IMR-90 (cell line): ENCODE data around the gene TMEM41A. TPM values are rescaled to one million over a fixed set of nuclear protein-coding genes. Genes with fewer than 3 reads are reported as not detected.

ENCODE experiments used
- ATAC-seq: fragments of 200-7000 bp; cut with Tn5 transposase; 2 replicates; pipeline ENCODE4 v1.9.1; 2020; ENCODE audit warnings: low read depth, mild to moderate bottlenecking, moderate library complexity
- BruUV-seq: library from RNA; stranded (reverse); fragments of 400-500 nt; replicated peaks from 2 replicates; lab custom pipeline; 2021; lab: Mats Ljungman, UMichigan
- CTCF ChIA-PET: fragments of 300-600 bp; formaldehyde crosslinking; extraction: SDS; loops from one replicate; lab custom pipeline; 2021; ENCODE audit warnings: antibody characterized with exemption; lab: Yijun Ruan, JAX
- POLR2A ChIA-PET: fragments of 300-600 bp; sonication (Branson Sonifier 250); formaldehyde crosslinking; loops from one replicate; lab custom pipeline; 2022; ENCODE audit warnings: antibody characterized with exemption; ENCODE audit not compliant: unreplicated experiment; lab: Charles Lee
- DNase-seq: peaks from one replicate; pipeline ENCODE4 v3.0.0; 2013
- H2AFZ ChIP-seq: replicated peaks from 2 replicates; pipeline ENCODE3; 2013; ENCODE audit warnings: low read length, mild to moderate bottlenecking; ENCODE audit not compliant: poor library complexity
- H2AK5ac ChIP-seq: 2 replicates; pipeline ENCODE4 v1.6.1; 2013; ENCODE audit warnings: low read depth, low read length, inconsistent platforms
- H2AK9ac ChIP-seq: replicated peaks from 2 replicates; pipeline ENCODE3; 2013; ENCODE audit warnings: mild to moderate bottlenecking, low read depth, low read length, moderate library complexity; ENCODE audit not compliant: poor library complexity
- H2BK120ac ChIP-seq: 2 replicates; pipeline ENCODE4 v1.6.1; 2013; ENCODE audit warnings: low read depth, low read length, inconsistent platforms
- H2BK15ac ChIP-seq: 3 replicates; pipeline ENCODE4 v1.6.1; 2013; ENCODE audit warnings: low read depth, low read length, inconsistent platforms
- H2BK20ac ChIP-seq: 2 replicates; pipeline ENCODE4 v1.6.1; 2013; ENCODE audit warnings: low read depth, mild to moderate bottlenecking, inconsistent platforms, low read length, moderate library complexity
- H2BK5ac ChIP-seq: 2 replicates; pipeline ENCODE4 v1.6.1; 2013; ENCODE audit warnings: mild to moderate bottlenecking, low read depth, low read length, inconsistent platforms; ENCODE audit not compliant: poor library complexity, severe bottlenecking
- H3K14ac ChIP-seq: replicated peaks from 2 replicates; pipeline ENCODE4 v1.6.1; 2013; ENCODE audit warnings: low read depth, low read length, inconsistent platforms
- H3K18ac ChIP-seq: 2 replicates; pipeline ENCODE4 v1.6.1; 2013; ENCODE audit warnings: low read depth, low read length, control low read depth
- H3K23ac ChIP-seq: 2 replicates; pipeline ENCODE4 v1.6.1; 2013; ENCODE audit warnings: low read depth, low read length, inconsistent platforms
- H3K27ac ChIP-seq: 2 replicates; pipeline ENCODE4 v1.5.1; 2013; ENCODE audit warnings: mild to moderate bottlenecking, control low read depth, low read length; ENCODE audit not compliant: insufficient read depth
- H3K27me3 ChIP-seq: 2 replicates; pipeline ENCODE4 v1.6.1; 2013; ENCODE audit warnings: low read length; ENCODE audit not compliant: control insufficient read depth, insufficient read depth
- H3K36me3 ChIP-seq: 2 replicates; pipeline ENCODE4 v1.6.1; 2013; ENCODE audit warnings: low read length, mixed read lengths; ENCODE audit not compliant: control insufficient read depth, insufficient read depth
- H3K4ac ChIP-seq: 2 replicates; pipeline ENCODE4 v1.6.1; 2013; ENCODE audit warnings: low read depth, low read length, inconsistent platforms
- H3K4me1 ChIP-seq: 2 replicates; pipeline ENCODE4 v1.6.1; 2013; ENCODE audit warnings: low read length, mixed read lengths; ENCODE audit not compliant: control insufficient read depth, insufficient read depth
- H3K4me2 ChIP-seq: 2 replicates; pipeline ENCODE4 v1.6.1; 2013; ENCODE audit warnings: low read depth, mild to moderate bottlenecking, control low read depth, low read length, moderate library complexity
- H3K4me3 ChIP-seq: 2 replicates; pipeline ENCODE4 v1.5.1; 2013; ENCODE audit warnings: low read depth, mild to moderate bottlenecking, control low read depth, low read length, moderate library complexity; ENCODE audit not compliant: insufficient read depth
- H3K56ac ChIP-seq: 2 replicates; pipeline ENCODE4 v1.6.1; 2013; ENCODE audit warnings: low read length, inconsistent platforms; ENCODE audit not compliant: insufficient read depth; ENCODE audit errors: extremely low read depth
- H3K79me1 ChIP-seq, 2 experiments: 2 replicates each; pipeline ENCODE4 v1.6.1; 2013; ENCODE audit warnings: low read length in 2 of 2, inconsistent platforms in 1 of 2, low read depth in 1 of 2
- H3K9ac ChIP-seq: 2 replicates; pipeline ENCODE4 v1.6.1; 2013; ENCODE audit warnings: low read depth, low read length, control low read depth
- H3K9me1 ChIP-seq: 2 replicates; pipeline ENCODE4 v1.6.1; 2013; ENCODE audit warnings: low read length, inconsistent platforms; ENCODE audit not compliant: insufficient read depth
- H3K9me3 ChIP-seq: 2 replicates; pipeline ENCODE4 v1.6.1; 2013; ENCODE audit warnings: low read length; ENCODE audit not compliant: control insufficient read depth, insufficient read depth
- H4K20me1 ChIP-seq: 2 replicates; pipeline ENCODE4 v1.6.1; 2013; ENCODE audit warnings: low read length, inconsistent platforms; ENCODE audit not compliant: insufficient read depth
- H4K5ac ChIP-seq: 2 replicates; pipeline ENCODE4 v1.6.1; 2013; ENCODE audit warnings: mild to moderate bottlenecking, low read depth, low read length, control low read depth
- H4K8ac ChIP-seq, 2 experiments: 2 replicates each; pipeline ENCODE4 v1.6.1; 2013; ENCODE audit warnings: low read depth in 2 of 2, low read length in 2 of 2, control low read depth in 1 of 2, inconsistent platforms in 1 of 2
- H4K91ac ChIP-seq: 2 replicates; pipeline ENCODE4 v1.6.1; 2013; ENCODE audit warnings: low read depth, low read length, inconsistent platforms; ENCODE audit not compliant: insufficient read depth
- BHLHE40 ChIP-seq: fragments of 150-350 bp; IDR thresholded peaks from 2 replicates; pipeline ENCODE4 v1.6.1; 2016; ENCODE audit warnings: mild to moderate bottlenecking, low read depth, low read length
- CEBPB ChIP-seq: IDR thresholded peaks from 2 replicates; pipeline ENCODE4 v1.6.1; 2012; ENCODE audit warnings: low read depth, low read length, improper control_type of control experiment
- ELK1 ChIP-seq: fragments of 150-350 bp; IDR thresholded peaks from 2 replicates; pipeline ENCODE4 v1.6.1; 2016; ENCODE audit warnings: low read depth, mild to moderate bottlenecking, low read length, moderate library complexity, borderline replicate concordance
- MXI1 ChIP-seq: IDR thresholded peaks from 2 replicates; pipeline ENCODE4 v1.6.1; 2012; ENCODE audit warnings: low read depth, mild to moderate bottlenecking, low read length, moderate library complexity, borderline replicate concordance
- NFE2L2 ChIP-seq: fragments of 150-350 bp; IDR thresholded peaks from 2 replicates; pipeline ENCODE4 v1.6.1; 2016; ENCODE audit warnings: low read depth, mild to moderate bottlenecking, low read length
- POLR2A ChIP-seq: IDR thresholded peaks from 2 replicates; pipeline ENCODE4 v1.6.1; 2012; ENCODE audit warnings: mild to moderate bottlenecking, low read depth, low read length
- RAD21 ChIP-seq: IDR thresholded peaks from 2 replicates; pipeline ENCODE4 v1.6.1; 2012; ENCODE audit warnings: low read length, improper control_type of control experiment
- RCOR1 ChIP-seq: IDR thresholded peaks from 2 replicates; pipeline ENCODE4 v1.6.1; 2012; ENCODE audit warnings: mild to moderate bottlenecking, low read length, improper control_type of control experiment; ENCODE audit not compliant: insufficient replicate concordance
- SMC3 ChIP-seq: fragments of 150-350 bp; IDR thresholded peaks from 2 replicates; pipeline ENCODE4 v1.6.1; 2016; ENCODE audit warnings: low read depth, mild to moderate bottlenecking, antibody characterized with exemption, low read length, moderate library complexity
- USF2 ChIP-seq: fragments of 150-350 bp; IDR thresholded peaks from 2 replicates; pipeline ENCODE4 v1.6.1; 2017; ENCODE audit warnings: mild to moderate bottlenecking, antibody characterized with exemption, low read length, low read depth
- WGBS, 2 experiments: methylation state at CpG; one replicate each; pipeline versions ENCODE4 v1.1.5 to v1.1.7; 2013; ENCODE audit warnings: missing lambda C conversion rate in 2 of 2; ENCODE audit not compliant: insufficient read length in 1 of 2; ENCODE audit errors: extremely low coverage in 2 of 2; 5-methylcytosine and 5-hydroxymethylcytosine counted together
- dilution Hi-C: fragments of 300-500 bp; cut with HindIII; formaldehyde crosslinking; loops from one replicate; pipeline ENCODE4 v1.14.3; 2018; ENCODE audit warnings: low sequenced_read_pairs; ENCODE audit not compliant: unreplicated experiment
- in situ Hi-C: fragments of 300-500 bp; cut with MboI; formaldehyde crosslinking; loops from 3 replicates; pipeline ENCODE4 v1.14.3; 2019; ENCODE audit warnings: low sequenced_read_pairs, inconsistent platforms, mixed read lengths
- intact Hi-C: fragments of 100-400 bp; cut with micrococcal nuclease; formaldehyde crosslinking; loops from 2 replicates; pipeline ENCODE4 v1.10.0; 2022
- polyA plus RNA-seq, 3 experiments: library from polyadenylated mRNA; depleted of rRNA; stranded (reverse); fragments of >200 nt; gene quantifications; 2 replicates each; pipeline ENCODE4 v1.2.3, GENCODE V29; 2012; ENCODE audit warnings: low replicate concordance in 1 of 3
- total RNA-seq: library from RNA; depleted of rRNA; stranded (reverse); fragments of >200 nt; gene quantifications from 2 replicates; pipeline ENCODE4 v1.2.3, GENCODE V29; 2012
- TF ChIP-seq, protein P1 (sequence below): conservative IDR thresholded peaks from 2 replicates; pipeline ENCODE4 v1.5.1; 2012; ENCODE audit warnings: mild to moderate bottlenecking, low read depth, low read length, improper control_type of control experiment

Gene TMEM41A
- total and polyA plus RNA-seq, 2 of the 4 experiments (the other 2 are of a cell fraction): 10.6 to 12.5 TPM

- ATAC-seq: no peak
Measured at GRCh38 chr3:185460719-185461350, 38.0 kb downstream of the TMEM41A start.

More at GRCh38 chr3:185460719-185461350, 38.0 kb downstream of the TMEM41A start:
- H2AK5ac ChIP-seq: no peak overlapping the region
- intact Hi-C loops (no loop called here), in situ Hi-C loops (no loop called here), dilution Hi-C loops (no loop called here)
- H3K18ac ChIP-seq: no peak overlapping the region
- H3K9ac ChIP-seq: no peak overlapping the region
- no peak overlapping the region for H4K5ac ChIP-seq
- no peak overlapping the region for H3K4ac ChIP-seq
- no peaks in the 10 kb centered on the region for H3K4me1 ChIP-seq
- H3K23ac ChIP-seq: no peak overlapping the region
- no peak overlapping the region for H3K4me3 ChIP-seq
- no peak overlapping the region for H3K56ac ChIP-seq
- H2BK15ac ChIP-seq: no peak overlapping the region
- H3K79me1 ChIP-seq: no peaks in the 10 kb centered on the region
- no peak overlapping the region for H3K27ac ChIP-seq
- H3K4me2 ChIP-seq: no peak overlapping the region
- TF ChIP-seq USF2 (no peak), BHLHE40 (no peak), NFE2L2 (no peak), MXI1 (no peak), CEBPB (no peak), ELK1 (no peak), RCOR1 (no peak), POLR2A (no peak), RAD21 (peak; percentile 35), SMC3 (peak; percentile 39; the same call in 1 of the 2 replicates)
- TF ChIP-seq, protein P1, sequence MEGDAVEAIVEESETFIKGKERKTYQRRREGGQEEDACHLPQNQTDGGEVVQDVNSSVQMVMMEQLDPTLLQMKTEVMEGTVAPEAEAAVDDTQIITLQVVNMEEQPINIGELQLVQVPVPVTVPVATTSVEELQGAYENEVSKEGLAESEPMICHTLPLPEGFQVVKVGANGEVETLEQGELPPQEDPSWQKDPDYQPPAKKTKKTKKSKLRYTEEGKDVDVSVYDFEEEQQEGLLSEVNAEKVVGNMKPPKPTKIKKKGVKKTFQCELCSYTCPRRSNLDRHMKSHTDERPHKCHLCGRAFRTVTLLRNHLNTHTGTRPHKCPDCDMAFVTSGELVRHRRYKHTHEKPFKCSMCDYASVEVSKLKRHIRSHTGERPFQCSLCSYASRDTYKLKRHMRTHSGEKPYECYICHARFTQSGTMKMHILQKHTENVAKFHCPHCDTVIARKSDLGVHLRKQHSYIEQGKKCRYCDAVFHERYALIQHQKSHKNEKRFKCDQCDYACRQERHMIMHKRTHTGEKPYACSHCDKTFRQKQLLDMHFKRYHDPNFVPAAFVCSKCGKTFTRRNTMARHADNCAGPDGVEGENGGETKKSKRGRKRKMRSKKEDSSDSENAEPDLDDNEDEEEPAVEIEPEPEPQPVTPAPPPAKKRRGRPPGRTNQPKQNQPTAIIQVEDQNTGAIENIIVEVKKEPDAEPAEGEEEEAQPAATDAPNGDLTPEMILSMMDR: peak; percentile 45
- POLR2A ChIA-PET: no interaction called here
- no CpG with 5 or more reads among the region's 6 CpGs for WGBS, 2 experiments
- CTCF ChIA-PET: interaction anchor here (0.6 to 2.5 kb wide), 10 partner anchors 10 to 317 kb away, joined by 3 to 10 read pairs (median 4); no protein-coding TSS in a partner anchor
- no peaks in the 10 kb centered on the region for H3K27me3 ChIP-seq
- no peak overlapping the region for H3K14ac ChIP-seq
- no peak overlapping the region for H4K91ac ChIP-seq
- H2AK9ac ChIP-seq: no peak overlapping the region
- no peaks in the 10 kb centered on the region for H4K20me1 ChIP-seq
- no peak overlapping the region for H4K8ac ChIP-seq
- BruUV-seq: no TSS peak
- H2BK120ac ChIP-seq: no peak overlapping the region
- DNase-seq: peak; percentile 34
- no peaks in the 10 kb centered on the region; the same call in 1 of the 2 replicates for H3K9me1 ChIP-seq
- H2AFZ ChIP-seq: no peak overlapping the region
- peaks cover 4% of the 10 kb centered on the region for H3K36me3 ChIP-seq
- no peaks in the 10 kb centered on the region for H3K9me3 ChIP-seq
- no peak overlapping the region for H2BK20ac ChIP-seq
- no peak overlapping the region for H2BK5ac ChIP-seq
